GM18502 (cell line): ENCODE measurements around the gene TRPV3.
"Not testable (repeated sequence)": the region's sequence is repeated elsewhere in the genome, so short reads cannot be mapped to it uniquely, and the experiment has no call there.

Source experiments
- ATAC-seq: cut with Tn5 transposase; IDR thresholded peaks from one replicate; pipeline ENCODE4 v1.9.1; 2021; ENCODE audit warnings: mild to moderate bottlenecking; ENCODE audit not compliant: unreplicated experiment, poor library complexity

Gene TRPV3

DNA sequence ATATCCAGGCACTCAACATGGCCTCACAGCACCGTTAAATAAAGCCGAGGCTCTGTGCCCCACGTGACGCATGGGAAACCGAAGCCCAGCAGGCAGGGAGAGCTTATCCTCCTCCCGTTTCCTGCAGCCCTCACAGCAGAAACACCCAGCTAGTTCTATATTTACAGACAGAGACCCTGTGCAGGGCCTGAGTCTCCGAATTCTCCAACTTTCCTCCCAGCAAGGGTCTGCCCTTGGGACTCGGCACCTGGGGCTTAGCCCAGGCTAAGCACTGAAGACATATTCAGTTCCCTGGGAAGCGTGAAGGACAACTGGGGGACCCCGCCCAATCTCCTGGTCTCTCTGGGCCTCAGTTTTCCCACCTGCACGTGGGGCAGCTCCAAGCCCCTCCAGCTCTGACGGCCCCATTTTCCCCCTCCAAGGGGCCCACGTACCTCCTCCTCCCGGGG is 29.2 kb downstream of the TRPV3 start:
- ATAC-seq: no peak

DNA sequence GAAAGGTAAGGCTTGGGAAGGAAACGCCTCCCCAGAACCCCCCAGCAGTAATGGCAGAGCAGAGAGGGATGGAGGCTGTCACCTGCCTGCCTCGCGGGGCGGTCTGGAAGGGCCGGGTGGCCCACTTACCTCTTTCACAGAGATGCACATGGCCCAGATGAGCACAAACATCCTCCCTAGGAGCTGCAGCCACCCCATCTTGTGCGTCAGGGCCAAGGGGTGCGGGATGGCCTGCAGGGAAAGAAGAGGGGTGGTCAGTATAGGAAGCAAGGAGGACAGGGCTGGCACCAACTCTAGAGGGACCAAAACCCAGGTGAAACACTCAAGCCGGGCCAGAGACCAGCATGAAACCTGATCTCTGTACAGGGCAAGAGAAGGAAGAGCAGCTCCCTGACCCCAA is 29.7 kb downstream of the TRPV3 start:
- ATAC-seq: no peak

DNA sequence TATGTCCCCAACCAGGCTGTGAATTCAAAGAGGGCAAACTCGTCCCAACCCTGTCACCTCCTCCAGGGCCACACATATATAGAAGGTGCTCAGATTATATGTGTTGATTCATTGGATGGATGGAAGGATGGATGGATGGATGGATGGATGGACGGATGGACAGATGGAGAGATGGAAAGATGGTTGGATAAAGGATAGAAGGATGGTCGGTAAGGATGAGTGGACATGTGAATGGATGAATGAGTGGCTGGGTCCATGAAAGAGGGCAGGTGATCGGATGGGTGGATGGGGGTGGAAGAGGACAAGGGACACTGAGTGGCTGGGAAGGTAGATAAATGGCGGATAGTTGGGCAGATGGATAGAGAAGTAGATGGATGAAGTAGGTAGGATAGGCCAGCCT is 30.1 kb downstream of the TRPV3 start:
- ATAC-seq: no peak

DNA sequence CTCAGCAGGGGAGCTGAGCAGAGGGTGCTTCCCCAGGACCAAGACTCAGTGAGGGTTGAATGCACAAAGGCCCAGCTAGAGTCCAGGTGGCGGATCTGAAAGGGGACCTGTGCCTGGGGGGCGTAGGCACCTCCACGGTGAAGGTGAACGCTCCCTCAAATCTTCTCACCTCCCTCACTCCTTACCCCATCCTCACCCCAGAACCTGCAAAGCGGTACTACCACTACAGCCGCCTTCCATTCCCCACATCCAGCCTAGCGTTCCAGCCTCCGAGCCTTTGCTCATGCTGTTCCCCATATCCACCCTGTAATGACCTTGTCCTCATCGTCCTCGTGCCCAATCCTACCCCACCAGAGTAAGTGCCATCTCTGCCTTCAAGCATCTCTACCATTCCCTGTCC is 30.6 kb downstream of the TRPV3 start:
- no peak for ATAC-seq

DNA sequence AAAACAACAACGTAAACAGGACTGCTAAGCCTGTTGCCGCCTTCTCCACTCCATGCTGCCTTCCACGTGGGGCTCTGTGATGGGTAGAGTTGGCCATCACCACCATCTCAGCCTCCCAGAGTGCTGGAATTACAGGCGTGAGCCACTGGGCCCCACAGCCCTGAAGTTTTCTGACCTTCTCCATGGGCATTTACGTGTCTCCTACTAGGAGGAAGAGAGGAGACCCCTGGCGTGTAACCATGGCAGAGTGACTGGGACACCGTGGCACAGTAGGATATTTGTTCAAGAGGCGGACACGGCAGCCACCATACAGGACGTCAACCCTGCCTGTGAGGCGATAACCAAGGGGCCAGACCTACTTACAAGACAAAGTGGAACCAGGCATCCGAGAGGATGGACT is 31.1 kb downstream of the TRPV3 start:
- ATAC-seq: no peak

DNA sequence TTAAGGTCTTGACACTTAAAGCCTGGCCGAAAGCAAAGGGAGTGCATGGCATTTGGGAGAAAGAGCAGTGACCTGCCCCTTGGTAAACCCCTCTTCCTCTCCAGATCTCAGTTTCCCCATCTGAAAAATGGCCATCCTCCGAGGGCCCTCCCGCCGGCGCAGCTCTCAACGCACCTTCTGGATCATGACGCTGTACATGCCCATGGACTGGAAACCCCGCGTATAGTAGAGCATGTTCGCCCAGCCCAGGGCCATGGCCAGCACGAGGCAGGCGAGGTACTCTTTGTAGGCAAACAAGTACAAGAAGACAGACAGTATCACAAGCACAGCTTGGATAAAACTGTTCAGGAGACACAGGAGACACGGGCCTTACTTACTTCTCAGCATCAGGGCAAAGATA is 33.6 kb downstream of the TRPV3 start:
- no peak for ATAC-seq

DNA sequence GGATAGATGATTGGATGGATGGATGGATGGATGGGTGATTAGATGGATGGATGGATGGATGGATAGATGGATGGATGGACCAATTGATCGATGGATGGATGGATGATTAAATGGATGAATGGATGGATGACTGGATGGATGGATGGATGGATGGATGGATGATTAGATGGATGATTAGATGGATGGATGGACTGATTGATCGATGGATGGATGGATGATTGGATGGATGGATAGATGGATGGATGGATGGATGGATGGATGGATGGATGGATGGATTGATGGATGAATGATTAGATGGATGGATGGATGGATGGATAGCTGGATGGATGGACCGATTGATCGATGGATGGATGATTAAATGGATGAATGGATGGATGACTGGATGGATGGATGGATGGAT is 38.1 kb downstream of the TRPV3 start:
- ATAC-seq: not testable (repeated sequence)

DNA sequence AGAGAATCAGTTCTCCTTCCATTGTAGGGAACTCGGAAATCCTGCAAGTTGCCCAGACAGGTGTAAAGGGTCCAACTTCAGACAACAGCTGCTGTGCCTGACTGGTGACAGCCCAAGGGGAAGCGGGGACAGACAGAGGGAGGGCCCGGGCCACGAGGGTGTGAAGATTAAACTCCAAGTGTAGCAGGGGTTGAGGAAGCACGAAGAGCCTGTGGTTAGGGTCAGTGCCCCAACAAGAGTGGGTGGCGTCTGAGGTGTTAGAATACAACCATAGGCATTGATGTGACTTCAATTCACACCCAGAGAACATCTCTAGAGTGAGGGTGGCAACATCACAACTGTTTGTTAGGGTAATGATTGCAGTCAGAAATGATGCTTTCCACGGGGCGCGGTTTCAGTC is 42.7 kb downstream of the TRPV3 start:
- no peak for ATAC-seq

DNA sequence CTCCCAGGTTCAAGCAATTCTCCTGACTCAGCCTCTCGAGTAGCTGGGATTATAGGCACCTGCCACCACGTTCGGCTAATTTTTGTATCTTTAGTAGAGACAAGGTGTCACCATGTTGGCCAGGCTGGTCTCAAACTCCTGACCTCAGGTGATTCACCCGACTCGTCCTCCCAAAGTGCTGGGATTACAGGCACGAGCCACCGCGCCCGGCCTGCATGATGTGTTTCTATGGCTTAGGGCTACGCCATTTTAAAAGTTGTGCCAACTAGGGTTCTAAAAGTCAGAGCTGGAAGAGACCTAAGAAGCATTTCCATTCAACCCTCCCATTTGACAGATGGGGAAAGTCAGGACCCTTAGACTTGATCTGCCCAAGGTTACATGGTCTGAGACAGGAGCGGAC is 43.4 kb downstream of the TRPV3 start:
- not testable (repeated sequence) for ATAC-seq

DNA sequence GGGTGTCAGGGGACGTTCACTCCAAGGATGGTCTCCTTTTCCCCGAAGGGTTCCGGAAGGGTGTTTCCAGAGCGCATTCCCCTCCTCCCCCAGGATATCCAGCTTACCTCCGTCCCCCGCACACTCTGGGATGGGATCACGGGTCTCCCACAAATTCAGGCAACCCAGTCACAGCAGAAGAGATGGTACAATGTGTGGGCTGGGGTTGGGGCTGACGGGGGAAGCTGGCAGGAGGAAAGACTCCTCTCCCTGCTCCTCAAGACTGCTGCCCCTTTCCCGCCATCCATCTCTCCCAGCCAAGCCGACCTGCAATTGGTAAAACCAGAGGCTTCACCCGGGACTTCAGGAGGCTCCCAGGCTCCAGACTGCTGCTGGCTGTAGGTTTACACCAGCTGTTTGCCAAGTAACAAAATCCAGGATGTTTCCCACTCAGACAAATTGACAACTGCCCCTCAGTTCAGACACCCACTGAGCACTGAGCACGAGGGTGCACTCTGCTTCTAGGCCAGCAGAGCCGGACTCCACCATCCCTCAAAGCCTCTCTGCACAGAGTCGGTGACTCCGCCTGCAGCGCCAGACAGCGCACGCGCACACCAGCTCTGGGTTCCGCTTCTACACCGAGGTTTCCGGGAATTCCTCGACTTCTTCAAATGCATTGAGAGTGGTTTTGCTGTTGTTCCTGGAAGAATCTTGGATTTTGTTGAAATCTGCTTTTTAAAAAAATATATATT is 44.1 kb downstream of the TRPV3 start:
- ATAC-seq: no peak

DNA sequence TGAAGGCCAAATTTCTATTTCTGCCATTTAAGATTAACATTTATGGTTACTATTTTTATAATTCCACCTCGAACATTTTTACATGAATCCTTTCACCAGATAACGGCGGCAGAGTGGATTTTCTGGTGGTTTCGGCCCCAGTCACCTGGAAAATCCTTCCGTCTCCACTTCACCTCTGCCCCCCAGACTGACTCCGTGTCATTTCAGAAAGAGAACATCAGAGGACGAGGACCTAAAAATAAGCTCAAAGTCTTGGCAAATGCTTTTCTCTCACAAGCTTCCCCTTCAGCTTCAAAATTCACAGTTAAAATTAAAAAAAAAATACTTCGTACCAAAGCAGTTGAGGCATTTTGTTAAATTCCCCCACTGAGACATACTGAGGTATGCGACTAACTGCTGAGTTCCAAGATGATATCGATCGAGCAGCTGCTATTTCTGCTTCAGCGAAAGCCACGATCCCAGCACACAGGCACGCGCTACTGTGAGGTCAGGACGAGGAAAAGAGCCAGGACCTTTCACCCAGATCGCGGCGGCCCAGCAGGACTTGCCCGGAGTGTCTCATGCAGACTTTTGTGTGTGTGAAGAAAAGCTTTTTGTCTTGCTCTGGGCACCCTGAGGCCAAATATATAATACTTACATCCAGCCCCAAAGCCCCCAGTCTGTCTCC is 45.0 kb downstream of the TRPV3 start:
- no peak for ATAC-seq

DNA sequence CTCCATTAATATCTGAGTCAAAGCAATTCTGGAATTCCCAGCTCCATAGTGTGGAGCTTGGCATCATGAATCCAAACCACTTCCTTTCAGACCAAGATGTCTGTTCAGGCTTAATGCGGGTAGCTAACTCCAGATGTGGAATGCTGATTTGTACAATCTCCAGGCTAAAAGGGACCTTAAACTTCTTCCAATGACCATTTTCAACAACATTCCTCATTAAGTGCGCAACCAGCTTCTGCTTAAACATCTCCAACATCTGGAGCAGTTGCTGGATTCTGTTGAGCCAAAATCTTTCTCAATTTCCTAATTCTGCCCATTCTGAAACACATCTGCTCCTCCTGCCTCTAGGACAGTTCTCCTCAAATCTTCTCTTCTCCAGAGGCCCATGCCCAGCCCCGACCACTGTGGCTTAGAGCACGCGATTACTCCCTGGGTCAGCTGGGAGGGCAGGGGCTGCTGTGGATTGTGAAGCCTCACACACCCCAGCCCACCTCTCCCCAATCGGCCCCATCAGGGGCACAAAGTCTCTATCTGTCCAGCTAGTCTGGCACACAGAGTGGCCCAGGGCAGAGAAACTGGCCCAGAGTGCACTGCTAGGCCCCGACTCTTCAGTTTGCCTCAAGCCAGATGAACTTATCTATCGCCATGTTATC is 45.6 kb downstream of the TRPV3 start:
- ATAC-seq: no peak

DNA sequence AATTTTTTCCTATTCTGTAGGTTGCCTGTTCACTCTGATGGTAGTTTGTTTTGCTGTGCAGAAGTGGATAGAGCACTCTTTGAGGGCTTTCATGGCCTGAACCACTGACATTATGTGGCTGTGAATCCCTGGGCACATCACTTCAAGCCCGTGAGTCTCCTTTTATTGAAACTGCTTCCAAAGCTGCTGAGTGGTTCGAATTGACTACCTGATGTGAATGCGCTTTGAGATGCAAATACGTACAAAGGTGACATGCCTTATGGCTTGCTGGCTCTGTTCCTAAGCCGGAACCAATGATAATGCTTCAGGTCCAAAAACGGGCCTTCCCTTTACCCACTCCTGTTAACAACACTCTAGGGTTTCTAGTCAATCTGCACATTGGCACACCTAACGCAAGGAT is 47.5 kb downstream of the TRPV3 start:
- no peak for ATAC-seq

DNA sequence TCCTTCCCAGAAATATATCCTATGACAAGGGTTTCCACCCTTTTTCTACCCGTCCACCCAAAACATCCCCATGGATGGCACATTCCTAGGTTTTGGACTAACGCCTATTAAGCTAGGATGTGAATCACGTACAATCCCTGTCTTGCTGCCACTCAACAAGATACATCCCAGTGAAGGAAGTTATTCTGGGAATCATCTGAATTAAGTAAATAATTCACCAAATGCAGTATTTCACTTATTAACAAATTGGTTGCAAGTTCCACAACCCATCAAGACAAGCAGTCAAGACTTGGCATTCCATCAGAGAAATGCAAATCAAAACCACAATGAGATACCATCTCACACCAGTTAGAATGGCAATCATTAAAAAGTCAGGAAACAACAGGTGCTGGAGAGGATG is 49.7 kb downstream of the TRPV3 start:
- ATAC-seq: no peak

DNA sequence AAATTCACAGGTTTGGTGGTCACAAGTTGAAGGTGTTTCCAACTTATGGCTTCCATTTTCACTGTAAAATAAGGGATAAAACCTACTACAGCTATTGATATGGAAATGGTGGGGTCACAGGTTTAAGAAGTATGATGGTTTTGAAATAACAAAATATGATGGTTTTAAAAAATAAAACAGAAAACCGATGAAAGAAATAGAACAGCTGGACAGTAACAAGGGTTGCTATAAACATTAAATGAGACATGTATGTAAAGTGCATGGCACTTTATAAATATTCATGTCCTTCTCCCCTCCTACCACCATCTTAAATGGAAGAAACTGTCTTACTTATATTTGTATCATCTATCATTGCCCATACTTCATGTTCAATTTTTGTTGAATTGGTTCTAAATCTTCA is 50.5 kb downstream of the TRPV3 start:
- ATAC-seq: no peak

DNA sequence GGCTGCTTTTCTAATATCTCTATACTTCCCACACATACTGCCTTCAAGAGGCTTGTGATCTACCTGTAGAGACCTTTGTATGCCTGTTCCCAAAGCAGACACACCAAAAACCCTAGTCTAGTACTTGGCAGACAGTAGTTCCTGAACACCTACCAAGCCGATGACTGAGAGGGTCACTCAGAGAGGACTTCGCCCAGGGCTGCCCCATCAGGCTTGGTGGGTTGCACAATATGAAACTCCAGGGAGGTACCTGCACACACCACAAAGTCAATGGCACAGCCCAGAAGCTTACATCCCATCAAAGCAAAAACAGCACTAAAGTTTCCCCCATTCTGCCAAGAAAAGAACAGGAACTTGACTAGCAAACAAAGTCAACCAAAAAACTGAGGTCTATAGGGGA is 51.6 kb downstream of the TRPV3 start:
- no peak for ATAC-seq

DNA sequence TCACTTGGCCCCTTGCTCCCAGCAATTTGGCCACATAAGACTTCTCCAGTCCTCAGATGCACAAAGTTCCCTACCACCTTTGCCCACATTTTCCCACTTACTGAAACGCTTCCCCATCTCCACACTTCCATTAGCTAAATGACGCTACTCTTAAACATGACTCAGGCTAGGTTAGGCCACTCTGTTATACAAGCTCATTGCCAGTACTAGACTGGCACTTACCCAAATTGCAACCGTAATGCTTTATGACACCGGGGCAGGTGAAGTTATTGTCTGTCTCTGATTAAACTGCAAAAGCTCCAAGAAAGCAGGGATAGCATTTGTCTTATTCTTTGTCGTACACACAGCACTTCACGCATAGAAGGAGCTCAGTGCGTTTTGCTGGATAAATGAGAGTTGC is 52.6 kb downstream of the TRPV3 start:
- no peak for ATAC-seq

DNA sequence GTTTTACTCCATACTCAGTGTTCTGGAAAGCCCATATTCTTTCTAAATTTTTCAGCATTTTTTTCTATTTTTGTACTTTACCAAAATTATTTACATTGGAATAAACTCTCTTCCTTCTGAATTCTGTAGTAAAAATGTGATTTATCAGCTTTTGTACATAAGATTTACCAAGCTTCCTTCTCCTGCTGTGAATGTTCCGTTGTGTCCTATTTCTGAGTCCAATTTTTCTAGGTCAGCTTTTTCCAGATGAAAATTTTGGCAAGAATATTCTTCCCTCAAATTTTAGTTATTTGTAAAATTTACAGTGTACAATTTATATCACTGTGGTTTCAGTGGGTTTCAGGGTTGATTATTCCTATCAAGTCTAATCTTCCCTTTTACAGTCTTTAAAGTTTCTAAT is 54.3 kb downstream of the TRPV3 start:
- ATAC-seq: no peak

DNA sequence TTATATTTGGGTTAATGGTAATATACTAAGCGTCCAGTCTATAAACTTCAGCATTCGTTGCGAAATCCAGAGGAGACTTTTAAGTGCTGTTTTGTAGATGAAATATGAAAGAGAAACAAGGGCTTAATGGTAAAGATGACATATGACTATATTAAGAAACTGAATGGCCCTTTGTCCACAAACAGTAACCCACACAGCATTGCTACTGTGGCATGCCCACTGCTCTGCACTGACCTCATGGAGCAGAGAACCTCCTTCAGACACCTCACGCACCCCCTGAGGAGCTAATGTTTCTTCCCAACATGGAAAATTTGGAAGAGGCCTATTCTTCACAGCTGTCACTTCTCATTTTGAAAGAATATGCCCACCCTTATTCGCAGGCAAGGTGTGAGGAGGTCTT is 55.1 kb downstream of the TRPV3 start:
- ATAC-seq: no peak

DNA sequence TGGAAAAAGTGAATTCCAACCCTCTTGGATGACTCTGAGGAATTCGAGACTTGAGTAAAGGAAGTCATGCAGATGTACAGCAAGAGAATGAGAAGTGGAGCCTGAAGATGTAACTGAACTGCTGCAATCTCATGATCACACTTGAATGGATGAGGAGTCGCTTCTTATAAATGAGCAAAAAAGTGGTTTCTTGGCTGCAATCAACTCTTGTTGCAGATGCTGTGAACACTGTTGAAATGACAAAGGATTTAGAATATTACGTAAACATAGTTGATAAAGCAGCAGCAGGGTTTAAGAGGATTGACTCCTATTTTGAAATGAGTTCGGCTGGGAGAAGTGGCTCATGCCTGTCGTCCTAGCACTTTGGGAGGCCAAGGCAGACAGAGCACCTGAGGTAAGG is 56.3 kb downstream of the TRPV3 start:
- ATAC-seq: no peak

DNA sequence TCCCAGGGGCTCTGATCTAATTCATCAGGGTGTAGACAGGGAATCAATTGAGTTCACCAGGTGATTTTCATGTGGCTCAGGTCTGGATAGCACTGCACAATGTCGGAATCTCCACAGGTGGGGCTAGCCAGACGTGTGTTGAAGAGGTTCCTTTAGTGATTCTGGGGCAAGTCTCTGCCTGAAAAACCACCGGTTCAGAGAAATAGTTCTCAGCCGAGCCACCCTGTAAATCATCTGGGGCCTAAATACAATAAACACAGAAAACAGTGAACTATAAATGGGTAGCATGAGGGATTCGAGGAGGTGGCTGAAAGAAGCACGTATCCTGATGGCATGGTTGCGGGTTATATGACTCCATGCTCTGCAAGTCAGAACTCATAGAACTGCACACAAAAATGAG is 60.5 kb downstream of the TRPV3 start:
- no peak for ATAC-seq
